Lower lobe of right lung (tissue), 2 donors: Measurements from ENCODE around the gene CAMK2A. TPM values are rescaled to one million over a fixed set of nuclear protein-coding genes. Genes with fewer than 3 reads are reported as not detected.

Experiments used
- ATAC-seq, 2 donors: fragments of 200-7000 bp; cut with Tn5 transposase; one replicate each; pipeline ENCODE4 v1.9.1; 2020 to 2022; ENCODE audit warnings: mild to moderate bottlenecking in 2 of 2, moderate library complexity in 2 of 2
- DNase-seq: peaks from one replicate; pipeline ENCODE4 v3.0.0-alpha.2; 2020
- H3K27ac ChIP-seq: fragments of 200-600 bp; one replicate; pipeline ENCODE4 v1.8.0; 2022
- H3K27me3 ChIP-seq: fragments of 200-600 bp; one replicate; pipeline ENCODE4 v1.8.0; 2022; ENCODE audit warnings: low read depth
- H3K36me3 ChIP-seq: fragments of 200-600 bp; one replicate; pipeline ENCODE4 v1.8.0; 2022; ENCODE audit warnings: mild to moderate bottlenecking
- H3K4me1 ChIP-seq: fragments of 200-600 bp; one replicate; pipeline ENCODE4 v1.8.0; 2022
- H3K4me3 ChIP-seq: fragments of 200-600 bp; one replicate; pipeline ENCODE4 v1.8.0; 2022; ENCODE audit warnings: mild to moderate bottlenecking
- H3K9me3 ChIP-seq: fragments of 200-600 bp; one replicate; pipeline ENCODE4 v1.8.0; 2022
- intact Hi-C: fragments of 100-400 bp; cut with DNase I; formaldehyde crosslinking; loops from one replicate; pipeline ENCODE4 v1.11.0; 2022
- total RNA-seq: library from RNA; stranded (reverse); fragmentation: NEBNext Ultra II Directional; extraction: Animal tissue kit (Norgen Biotek cat#: 25700); gene quantifications from one replicate; pipeline ENCODE4 v1.2.1, GENCODE V29; 2021
- TF ChIP-seq, protein P1 (sequence below): fragments of 200-600 bp; IDR thresholded peaks from one replicate; pipeline ENCODE4 v1.8.0; 2022; ENCODE audit warnings: antibody characterized with exemption, mild to moderate bottlenecking
- donor health status: DM: no; HTN: yes; CAD: no; lungs with severe emphysema.

CAMK2A gene
- total RNA-seq, 1 donor from 2014 or later, result 1.3 TPM

DNA sequence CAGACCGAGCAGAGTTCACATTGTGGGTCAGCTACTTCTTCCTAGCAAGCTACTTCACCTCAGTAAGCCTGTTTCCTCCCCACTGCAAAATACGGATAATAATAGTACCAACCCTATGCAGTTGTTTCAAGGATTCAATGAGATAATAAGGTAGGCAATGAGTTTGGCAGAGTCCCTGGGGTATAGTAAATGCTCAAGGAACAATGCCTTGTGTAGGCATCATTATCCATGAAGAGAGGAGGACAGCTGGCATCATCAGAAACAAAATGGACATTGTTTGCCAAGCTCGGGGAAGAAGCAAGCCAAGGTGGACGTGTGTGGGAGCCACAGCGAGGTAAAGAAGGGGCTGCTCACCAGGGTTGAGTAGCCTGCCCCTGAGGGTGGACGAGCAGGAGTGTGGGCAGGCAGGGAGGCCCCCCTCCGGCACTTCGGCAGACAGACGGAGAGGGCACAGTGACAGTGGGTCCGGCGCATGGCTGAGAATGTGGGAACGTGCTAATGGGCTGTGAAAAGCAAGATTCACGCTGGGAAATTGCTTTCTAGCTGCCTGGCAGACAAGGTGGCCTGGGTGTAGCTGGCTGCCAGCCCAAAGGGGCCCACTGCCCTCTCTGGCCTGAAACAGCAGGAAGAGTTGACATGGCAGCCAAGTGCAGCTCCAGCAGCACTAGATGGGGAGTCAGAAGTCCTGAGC lies 10.1 kb downstream of the CAMK2A start:
- intact Hi-C loops, result no loop called here
- DNase-seq (no peak), ATAC-seq (no peak)
- Histone ChIP-seq H3K4me3 (no peak overlapping the region), H3K27me3 (peaks cover 4% of the 10 kb centered on the region), H3K27ac (no peak overlapping the region), H3K4me1 (no peaks in the 10 kb centered on the region), H3K36me3 (no peaks in the 10 kb centered on the region), H3K9me3 (no peaks in the 10 kb centered on the region)
- TF ChIP-seq, protein P1, sequence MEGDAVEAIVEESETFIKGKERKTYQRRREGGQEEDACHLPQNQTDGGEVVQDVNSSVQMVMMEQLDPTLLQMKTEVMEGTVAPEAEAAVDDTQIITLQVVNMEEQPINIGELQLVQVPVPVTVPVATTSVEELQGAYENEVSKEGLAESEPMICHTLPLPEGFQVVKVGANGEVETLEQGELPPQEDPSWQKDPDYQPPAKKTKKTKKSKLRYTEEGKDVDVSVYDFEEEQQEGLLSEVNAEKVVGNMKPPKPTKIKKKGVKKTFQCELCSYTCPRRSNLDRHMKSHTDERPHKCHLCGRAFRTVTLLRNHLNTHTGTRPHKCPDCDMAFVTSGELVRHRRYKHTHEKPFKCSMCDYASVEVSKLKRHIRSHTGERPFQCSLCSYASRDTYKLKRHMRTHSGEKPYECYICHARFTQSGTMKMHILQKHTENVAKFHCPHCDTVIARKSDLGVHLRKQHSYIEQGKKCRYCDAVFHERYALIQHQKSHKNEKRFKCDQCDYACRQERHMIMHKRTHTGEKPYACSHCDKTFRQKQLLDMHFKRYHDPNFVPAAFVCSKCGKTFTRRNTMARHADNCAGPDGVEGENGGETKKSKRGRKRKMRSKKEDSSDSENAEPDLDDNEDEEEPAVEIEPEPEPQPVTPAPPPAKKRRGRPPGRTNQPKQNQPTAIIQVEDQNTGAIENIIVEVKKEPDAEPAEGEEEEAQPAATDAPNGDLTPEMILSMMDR, result no peak

DNA sequence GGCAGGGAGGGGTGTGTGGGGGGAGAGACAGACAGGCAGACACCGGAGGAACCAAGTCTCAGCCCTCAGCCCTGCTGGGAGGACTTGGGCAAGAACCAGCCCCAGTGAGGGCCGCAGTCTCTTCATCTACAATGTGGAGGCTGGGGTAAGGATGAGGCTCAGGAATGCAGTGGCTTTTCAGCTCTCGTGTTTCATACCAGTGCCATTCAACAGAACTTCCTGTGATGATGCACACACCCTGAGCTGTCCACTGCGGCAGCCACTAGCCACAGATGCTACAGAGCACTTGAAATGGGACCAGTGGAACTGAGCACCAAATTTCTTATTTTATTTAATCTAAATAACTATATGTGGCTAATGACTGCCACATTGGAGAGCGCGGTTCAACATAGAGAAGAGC lies 10.7 kb downstream of the CAMK2A start:
- intact Hi-C loops, result no loop called here
- Histone ChIP-seq H3K4me1 (no peaks in the 10 kb centered on the region), H3K27ac (no peak overlapping the region), H3K36me3 (no peaks in the 10 kb centered on the region), H3K27me3 (peaks cover 4% of the 10 kb centered on the region), H3K4me3 (no peak overlapping the region), H3K9me3 (no peaks in the 10 kb centered on the region)
- DNase-seq, result no peak
- TF ChIP-seq, protein P1, result no peak
- no peak for ATAC-seq

DNA sequence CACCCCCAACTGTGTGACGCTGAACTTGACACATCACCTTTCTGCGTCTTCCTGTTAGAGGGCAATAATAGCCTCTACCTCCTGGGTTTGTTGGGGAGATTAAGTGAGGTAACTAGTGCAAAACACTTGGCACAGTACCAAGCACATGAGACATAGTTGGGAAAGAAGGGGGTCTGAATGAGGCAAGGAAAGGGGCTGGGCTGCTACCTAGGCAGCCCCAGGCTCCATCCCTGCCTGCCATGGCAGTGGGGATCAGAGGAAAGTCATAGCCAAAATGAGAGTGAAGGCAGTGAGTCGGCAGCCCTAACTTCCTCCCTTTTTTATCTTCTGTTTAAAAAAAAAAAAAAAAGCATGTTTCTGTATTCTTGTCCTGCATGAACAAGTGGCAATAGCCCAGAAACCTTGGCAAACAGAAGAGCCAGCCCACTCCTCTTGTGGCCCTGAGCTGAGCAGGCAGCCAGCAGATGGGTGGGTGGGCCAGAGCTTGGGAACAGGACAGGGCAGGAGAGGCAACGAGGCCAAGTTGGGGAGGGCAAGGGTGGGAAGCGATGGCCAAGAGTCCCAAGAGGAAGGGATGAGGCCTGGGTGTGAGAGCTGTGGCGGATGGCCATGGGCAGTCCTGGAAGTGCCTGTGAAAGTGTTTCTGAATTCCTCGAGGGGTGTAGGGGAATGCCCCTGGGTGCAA lies 11.4 kb downstream of the CAMK2A start:
- TF ChIP-seq, protein P1, result no peak
- H3K4me3 ChIP-seq, result no peak overlapping the region
- ATAC-seq (no peak), DNase-seq (no peak)
- no peaks in the 10 kb centered on the region for H3K9me3 ChIP-seq
- H3K27ac ChIP-seq, result no peak overlapping the region
- peaks cover 4% of the 10 kb centered on the region for H3K27me3 ChIP-seq
- intact Hi-C loops, result no loop called here
- no peaks in the 10 kb centered on the region for H3K4me1 ChIP-seq
- no peaks in the 10 kb centered on the region for H3K36me3 ChIP-seq

DNA sequence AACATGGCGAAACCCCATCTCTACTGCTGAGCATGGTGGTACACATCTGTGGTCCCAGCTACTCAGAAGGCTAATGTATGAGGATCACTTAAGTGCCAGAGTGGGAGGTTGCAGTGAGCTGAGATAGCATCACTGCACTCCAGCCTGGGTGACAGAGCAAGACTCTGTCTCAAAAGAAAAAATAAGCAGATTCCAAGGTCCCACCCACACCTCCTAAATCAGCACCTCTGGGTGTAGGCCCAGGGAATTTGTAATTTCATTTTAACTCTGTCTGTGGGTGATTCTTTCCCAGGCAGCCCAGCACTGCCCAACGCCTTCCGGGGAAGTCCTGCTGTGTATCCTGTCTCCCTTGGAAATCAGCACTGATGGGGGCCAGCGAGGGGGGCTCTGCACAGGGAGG lies 12.5 kb downstream of the CAMK2A start:
- DNase-seq, result no peak
- no peak for ATAC-seq

DNA sequence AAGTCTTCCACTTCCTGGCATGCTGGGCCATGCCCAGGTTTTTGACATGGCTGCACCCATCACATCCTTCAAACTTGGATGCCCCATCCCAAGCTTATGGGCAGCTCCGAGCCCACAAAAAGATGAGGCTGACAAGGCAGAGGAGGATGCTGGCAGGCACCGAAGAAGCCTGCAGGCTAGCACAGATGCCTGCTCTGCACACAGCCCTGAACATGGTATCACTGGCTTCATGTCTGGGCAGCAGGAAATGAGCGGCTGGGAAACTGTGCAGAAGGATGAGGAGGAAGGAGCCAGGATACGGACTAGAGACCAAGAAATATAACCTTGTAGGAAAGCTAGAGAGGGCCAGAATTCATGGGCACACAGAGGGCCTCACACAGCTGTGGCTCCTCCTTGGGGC lies 14.8 kb downstream of the CAMK2A start:
- no peaks in the 10 kb centered on the region for H3K9me3 ChIP-seq
- ATAC-seq, result no peak

More for the DNA sequence above, 12.5 kb downstream of the CAMK2A start:
- TF ChIP-seq, protein P1, result no peak
- intact Hi-C loops, result no loop called here
- H3K36me3 ChIP-seq, result no peaks in the 10 kb centered on the region
- no peak overlapping the region for H3K27ac ChIP-seq
- no peak overlapping the region for H3K4me3 ChIP-seq
- H3K9me3 ChIP-seq, result no peaks in the 10 kb centered on the region
- H3K4me1 ChIP-seq, result no peaks in the 10 kb centered on the region
- H3K27me3 ChIP-seq, result peaks cover 4% of the 10 kb centered on the region

More for the DNA sequence above, 14.8 kb downstream of the CAMK2A start:
- DNase-seq, result no peak
- no peak overlapping the region for H3K27ac ChIP-seq
- intact Hi-C loops, result no loop called here
- peaks cover 4% of the 10 kb centered on the region for H3K27me3 ChIP-seq
- TF ChIP-seq, protein P1, result no peak
- no peak overlapping the region for H3K4me3 ChIP-seq
- H3K4me1 ChIP-seq, result no peaks in the 10 kb centered on the region
- H3K36me3 ChIP-seq, result no peaks in the 10 kb centered on the region
